ENCODE measurements around the gene MRGPRD. TPM values are rescaled to one million over a fixed set of nuclear protein-coding genes. Genes with fewer than 3 reads are reported as not detected.

MRGPRD gene
- total RNA-seq, result not detected in 2 replicates

GRCh38 chr11:68980776-68981065, at the start of gene MRGPRD:
Gene MRGPRD, minus strand, starts transcription at chr11:68980986. Its CDS starts 0 bp downstream, at chr11:68980986.

GRCh38 chr11:69013009-69013951, 32.5 kb upstream of the MRGPRD start, which contains the start of gene MRGPRF:
Gene MRGPRF, minus strand, starts transcription at chr11:69013246. Its CDS starts 3,345 bp downstream, at chr11:69009901.

Other genes starting within 250 kb of the MRGPRD start
- 0.33 and 0.87 TPM in 2 replicates for gene TESMIN, start 229.5 kb downstream of the MRGPRD start, total RNA-seq
- 50.9 and 53.9 TPM in 2 replicates for gene CPT1A, start 139.1 kb downstream of the MRGPRD start, total RNA-seq
- gene MRPL21, start 77.2 kb downstream of the MRGPRD start, total RNA-seq, result 32.6 and 79.6 TPM in 2 replicates
- 11.6 and 12.4 TPM in 2 replicates for gene IGHMBP2, start 77.1 kb downstream of the MRGPRD start, total RNA-seq
- gene MRGPRF, start 32.3 kb upstream of the MRGPRD start, total RNA-seq, result 77.2 and 111 TPM in 2 replicates
- 19.1 and 23.0 TPM in 2 replicates for gene TPCN2, start 67.9 kb upstream of the MRGPRD start, total RNA-seq
- under 0.01 and 1.7 TPM in 2 replicates for gene SMIM38, start 174.9 kb upstream of the MRGPRD start, total RNA-seq

All from smooth muscle cell of trachea (primary cell).